ENCODE data around the gene CDCA7L.

CDCA7L gene, protein sequence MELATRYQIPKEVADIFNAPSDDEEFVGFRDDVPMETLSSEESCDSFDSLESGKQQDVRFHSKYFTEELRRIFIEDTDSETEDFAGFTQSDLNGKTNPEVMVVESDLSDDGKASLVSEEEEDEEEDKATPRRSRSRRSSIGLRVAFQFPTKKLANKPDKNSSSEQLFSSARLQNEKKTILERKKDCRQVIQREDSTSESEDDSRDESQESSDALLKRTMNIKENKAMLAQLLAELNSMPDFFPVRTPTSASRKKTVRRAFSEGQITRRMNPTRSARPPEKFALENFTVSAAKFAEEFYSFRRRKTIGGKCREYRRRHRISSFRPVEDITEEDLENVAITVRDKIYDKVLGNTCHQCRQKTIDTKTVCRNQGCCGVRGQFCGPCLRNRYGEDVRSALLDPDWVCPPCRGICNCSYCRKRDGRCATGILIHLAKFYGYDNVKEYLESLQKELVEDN

DNA sequence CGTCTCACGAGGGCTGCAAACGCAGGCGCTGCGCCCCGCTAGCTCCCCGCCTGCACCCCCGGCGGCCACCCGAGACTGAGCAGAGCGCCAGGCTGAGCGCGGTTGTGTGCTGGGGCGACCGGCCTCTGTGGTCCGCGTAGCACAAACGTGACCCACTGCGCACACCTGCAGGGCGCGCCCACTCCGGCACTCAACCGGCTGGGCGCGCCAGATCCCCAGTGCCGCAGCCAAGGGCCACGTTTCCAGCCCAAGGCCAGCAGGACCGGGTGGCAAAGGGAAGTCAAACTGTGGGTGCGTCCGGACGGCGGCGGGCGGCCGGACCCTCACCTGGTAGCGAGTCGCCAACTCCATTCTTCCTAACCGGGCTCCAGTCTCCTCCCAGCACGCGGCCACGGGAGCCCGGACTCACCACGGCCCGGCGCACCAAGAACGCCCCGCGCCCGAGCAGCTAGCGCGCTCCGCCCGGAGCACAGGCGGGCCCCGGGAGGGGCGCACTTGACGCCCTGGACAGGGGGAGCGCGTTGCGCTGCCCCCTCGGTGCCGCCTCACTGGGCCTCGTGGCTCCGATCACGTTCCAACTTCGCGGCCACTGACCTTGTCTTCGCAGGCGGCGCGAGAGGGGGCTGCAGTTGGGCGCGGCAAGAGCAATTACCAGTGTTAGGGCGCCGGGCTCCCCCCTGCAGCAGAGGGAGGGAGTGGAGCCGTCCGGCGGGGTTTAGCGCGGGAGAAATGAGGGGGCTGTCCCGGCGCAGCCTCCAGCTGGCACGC lies at the start of gene CDCA7L:
Gene CDCA7L, minus strand, starts transcription at position 446 of the 768 bp plus-strand sequence. Its CDS starts 95 bp downstream, at position 351.
- DNase-seq, result no peak

DNA sequence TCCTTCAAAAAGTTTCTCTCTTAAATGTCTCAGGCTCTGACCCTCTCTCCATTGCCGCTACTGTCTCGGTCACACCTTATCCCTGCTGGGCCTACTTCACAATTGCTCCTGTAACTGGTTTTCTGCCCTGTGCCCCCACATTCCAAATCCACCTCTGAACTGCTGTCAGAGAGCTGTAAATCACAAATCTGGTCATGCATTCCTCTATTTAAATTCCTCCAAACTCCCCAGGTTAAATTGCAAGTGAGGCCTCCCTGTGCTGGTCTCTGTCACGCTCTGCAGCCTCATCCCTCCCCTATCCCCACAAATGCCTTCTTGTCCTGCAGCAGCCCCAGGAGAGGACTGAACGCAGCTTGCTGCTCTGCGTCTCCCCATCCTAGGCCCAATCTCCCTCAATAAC lies 40.4 kb upstream of the CDCA7L start:
- DNase-seq, result no peak

DNA sequence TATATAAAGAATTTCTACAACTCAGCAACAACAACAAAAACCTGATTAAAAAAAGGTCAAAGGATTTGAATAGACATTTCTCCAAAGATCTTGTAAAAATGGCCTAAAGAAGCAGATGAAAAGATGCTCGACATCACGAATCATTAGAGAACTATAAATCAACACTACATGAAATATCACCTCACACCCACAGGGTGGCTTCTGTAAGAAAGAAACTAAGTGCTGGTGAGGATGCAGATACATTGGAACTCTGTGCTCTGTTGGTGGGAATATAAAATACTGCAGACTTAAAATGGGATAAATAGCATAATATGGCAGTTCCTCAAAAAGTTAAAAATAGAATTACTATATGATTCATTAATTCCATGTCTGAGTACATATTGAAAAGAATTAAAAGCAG lies 38.3 kb upstream of the CDCA7L start:
- no peak for DNase-seq

GRCh38 chr7:21983056-21983455 lies 37.4 kb upstream of the CDCA7L start:
- DNase-seq, result no peak

DNA sequence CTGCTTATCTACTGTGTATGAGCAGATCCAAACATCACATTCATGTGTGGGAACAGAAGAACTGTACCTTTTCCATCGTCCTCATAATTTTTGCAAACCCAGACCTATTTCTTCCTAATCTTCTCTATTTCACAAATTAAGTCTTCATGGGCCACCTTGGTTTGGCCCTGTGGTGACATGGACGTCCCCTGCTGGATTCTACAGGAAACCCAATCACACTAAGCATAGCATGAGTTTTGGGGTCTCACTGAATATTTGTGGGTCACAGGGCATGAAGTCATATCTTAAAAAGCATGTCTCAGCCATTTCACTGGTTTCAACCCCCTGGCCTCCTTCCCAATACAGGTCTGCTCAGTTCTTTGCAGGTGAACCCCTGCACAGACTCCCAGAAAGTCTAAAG lies 35.8 kb upstream of the CDCA7L start:
- DNase-seq, result no peak

- no peak for DNase-seq
Observed at GRCh38 chr7:21980926-21981500, 35.3 kb upstream of the CDCA7L start.

DNA sequence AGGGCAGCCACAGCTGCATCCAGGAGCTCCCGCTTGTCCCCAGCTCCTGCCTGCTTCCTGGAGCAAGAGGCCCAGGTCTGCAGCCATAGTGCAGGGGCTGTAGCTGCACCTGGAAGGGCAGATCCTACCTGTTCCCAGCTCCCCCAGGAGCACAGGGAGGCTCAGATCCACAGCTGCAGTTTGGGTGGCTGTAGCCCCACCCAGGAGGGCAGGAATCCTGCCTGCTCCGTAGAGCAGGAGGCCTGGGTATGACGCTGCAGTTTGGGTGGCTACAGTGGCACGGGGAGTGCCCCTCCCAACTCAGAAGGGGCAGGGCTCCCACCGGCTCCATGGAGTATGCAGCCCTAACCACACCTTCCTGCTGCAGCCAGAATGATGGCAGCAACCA lies 26.7 kb upstream of the CDCA7L start:
- DNase-seq, result no peak

DNA sequence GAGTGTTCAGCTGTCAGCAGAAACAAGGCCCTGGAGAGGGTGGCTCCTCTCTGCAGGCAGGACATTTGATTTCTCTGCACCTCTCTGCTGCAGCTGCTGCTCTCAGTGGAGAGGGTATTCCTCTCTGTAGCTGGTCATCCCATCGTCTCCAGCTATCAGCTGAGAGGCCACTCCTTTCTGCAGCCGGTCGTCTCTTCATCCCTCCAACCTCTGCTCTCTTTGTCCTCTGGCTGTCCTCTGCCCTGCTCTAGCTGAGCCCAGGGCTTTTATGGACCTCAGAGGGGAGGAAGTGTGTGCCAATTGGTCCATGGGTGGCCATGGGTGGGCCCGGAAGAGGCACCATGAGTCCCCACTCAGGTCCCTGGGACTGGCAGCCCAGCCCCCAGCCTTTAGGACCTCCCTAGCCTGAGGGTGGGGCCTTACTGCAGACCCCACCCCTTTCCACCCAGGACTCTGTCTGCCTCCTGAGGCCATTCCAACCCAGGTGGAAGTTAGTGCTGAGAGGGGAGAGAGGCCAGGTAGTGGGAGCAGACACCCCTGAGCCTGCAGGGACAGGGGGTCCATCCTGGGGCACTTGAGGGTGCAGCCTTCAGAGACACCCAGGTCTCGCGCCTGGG lies 26.2 kb upstream of the CDCA7L start:
- no peak for DNase-seq

DNA sequence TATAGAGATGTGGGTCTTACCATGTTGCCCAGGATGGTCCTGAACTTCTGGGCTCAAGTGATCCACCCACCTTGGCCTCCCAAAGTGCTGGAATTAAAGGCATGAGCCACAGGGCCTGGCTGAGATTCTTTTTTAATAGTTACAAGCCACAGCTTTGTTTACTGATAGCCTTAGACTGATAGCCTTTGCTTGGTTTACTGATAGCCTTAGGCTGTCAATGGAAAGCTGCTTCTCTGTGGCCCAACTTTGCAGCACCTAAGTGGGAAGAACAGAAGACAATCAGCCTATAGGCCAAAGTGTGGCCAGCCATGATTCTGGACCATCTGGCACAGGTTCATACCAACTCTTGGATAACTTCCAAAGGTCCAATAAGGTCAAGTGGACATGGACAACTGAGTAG lies 24.1 kb upstream of the CDCA7L start:
- DNase-seq, result no peak

DNA sequence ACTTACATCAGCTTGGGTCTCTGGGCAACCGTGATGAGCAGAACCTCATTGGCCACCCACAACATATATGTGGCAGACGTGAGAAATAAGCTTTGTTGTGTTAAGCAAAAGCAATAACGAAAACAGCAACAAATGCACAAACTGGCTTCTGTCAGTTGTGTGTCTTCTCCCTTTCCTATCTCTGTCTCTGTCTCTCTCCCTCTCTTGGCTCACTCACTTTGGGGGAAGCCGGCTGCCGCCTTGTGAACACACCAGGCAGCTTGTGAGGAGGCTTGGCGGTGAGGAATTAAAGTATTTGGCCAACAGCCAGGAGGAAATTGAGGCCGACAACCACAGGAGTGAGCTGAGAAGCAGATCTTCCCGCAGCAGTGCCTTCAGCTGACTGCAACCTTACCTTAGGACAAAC lies 21.9 kb upstream of the CDCA7L start:
- peak; percentile 20 for DNase-seq

GRCh38 chr7:21966271-21966670 lies 20.6 kb upstream of the CDCA7L start:
- DNase-seq, result no peak

DNA sequence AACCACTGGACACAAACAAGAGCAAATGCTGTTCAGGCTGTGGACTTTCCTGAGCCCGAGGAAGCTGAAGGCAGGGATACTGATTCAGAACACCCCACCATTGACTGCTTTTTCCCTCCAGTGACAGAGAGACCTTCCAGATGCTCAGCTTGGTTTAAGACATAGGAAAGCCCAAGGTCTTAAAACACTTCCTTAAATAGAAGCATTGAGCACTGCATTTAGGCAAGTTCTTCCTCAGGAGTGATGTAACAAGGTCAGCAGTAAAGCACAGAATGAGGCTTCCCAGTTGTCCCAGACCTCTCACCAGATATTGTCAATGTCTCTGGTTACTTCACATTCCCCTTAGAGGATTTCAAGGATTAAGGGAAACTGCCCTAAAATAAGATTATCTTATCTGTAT lies 19.6 kb upstream of the CDCA7L start:
- DNase-seq, result no peak

DNA sequence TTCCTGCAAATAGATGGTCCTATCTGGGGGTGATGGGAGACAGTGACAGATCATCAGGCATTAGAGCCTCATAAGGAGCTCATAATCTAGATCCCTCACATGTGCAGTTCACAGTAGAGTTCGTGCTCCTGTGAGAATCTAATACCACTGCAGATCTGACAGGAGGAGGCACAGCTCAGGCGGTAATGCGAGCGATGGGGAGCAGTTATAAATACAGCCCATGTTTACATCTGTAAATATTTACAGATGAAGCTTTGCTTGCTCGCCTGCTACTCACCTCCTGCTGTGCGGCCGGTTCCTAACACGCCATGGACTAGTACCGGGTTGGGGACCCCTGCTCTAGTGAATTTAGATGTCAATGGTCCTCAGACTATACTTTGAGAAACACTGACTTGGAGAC lies 17.0 kb upstream of the CDCA7L start:
- no peak for DNase-seq

DNA sequence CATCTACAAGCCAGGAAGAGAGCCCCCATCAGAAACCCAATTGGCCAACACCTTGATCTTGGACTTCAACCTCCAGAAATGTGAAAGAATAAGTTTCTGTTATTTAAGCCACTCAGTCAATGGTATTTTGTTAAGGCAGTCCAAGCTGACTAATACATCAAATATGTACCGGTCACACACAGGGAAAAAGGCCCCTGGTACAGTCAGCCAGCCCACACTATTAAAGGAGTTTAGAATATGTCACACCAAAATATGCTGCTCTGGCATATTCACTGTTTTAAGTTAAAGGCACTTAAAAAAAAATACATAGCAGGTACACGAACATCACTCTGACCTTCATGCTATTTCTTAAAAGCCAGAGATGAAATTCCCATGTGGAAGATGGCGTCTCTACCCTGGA lies 15.2 kb upstream of the CDCA7L start:
- no peak for DNase-seq

GRCh38 chr7:21959387-21959776 lies 13.7 kb upstream of the CDCA7L start:
- no peak for DNase-seq

- DNase-seq, result no peak
Observed at GRCh38 chr7:21953781-21954180, 8.1 kb upstream of the CDCA7L start.

DNA sequence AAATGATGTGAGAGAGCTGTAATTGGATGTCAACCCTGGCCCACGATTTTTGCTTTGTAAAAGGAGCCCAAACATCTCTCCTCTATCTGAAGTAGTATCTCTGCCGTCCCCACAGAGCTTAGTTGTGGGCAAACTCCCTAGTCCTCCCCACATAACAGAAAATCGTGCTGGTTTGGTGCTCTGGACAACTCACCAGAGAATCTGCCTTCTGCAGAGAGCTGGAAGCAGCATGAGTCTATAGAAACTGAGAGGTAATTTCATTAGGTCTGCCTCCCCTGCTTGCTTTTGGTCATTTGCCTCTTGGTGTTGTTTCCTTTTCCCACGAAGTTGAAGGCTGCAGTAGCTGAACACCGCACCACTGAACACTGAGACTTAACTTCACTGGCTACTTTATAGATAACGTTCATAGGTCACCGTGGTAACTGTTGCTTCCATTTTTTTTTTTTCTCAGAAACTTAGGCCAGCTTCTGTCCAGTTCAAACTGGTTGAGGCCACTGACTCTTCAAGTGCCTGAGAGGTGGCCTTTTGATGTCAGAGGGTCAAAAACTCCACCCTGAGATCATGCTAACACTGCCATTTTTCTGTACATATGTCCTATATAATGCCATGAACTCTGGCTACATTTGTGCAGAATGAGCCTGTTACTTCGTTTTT lies 3.3 kb upstream of the CDCA7L start:
- DNase-seq, result no peak

DNA sequence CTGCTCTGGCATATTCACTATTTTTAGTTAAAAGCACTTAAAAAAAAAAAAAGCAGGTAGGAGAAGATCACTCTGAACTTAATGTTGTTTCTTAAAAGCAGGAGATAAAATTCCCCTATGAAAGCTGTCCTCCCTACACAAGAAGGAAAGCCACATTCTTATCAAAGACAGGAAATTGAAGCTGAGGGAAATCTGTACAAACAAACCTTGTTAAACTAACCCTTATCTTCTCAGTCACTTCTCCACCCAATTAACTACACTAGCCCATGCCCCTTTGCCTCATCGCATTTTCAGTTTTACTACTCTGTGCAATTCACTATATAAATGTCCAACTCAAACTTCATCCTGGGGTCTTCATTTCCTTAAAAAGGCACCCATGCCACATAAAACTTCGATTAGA lies 2.7 kb upstream of the CDCA7L start:
- DNase-seq, result no peak

- no peak for DNase-seq
Observed at GRCh38 chr7:21947946-21948345, 2.2 kb upstream of the CDCA7L start.

GRCh38 chr7:21947056-21947455 lies 1.4 kb upstream of the CDCA7L start:
- DNase-seq, result no peak

DNA sequence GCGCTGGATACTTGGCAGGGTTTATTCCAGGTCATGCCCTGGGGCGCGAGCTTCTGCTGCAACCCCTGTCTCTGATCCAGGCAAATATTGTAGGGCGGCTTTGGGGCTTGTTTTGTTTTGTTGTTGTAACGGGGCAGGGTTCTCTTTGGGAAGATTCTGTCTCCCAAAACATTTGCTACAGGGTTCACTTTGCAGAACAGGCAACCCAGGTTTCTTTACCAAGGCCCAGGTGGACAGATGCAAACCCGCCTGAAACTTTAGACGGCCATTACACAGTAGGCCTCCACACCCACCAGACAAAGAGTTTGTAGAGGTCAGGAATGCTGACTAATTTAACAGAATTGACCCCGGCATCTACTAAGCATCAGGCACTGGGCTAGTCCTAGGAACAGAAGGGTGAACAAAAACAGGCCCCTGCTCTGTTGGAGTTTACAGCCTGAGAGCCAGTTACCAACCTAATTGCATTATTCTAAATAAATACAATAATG lies 567 bp upstream of the CDCA7L start:
- no peak for DNase-seq

DNA sequence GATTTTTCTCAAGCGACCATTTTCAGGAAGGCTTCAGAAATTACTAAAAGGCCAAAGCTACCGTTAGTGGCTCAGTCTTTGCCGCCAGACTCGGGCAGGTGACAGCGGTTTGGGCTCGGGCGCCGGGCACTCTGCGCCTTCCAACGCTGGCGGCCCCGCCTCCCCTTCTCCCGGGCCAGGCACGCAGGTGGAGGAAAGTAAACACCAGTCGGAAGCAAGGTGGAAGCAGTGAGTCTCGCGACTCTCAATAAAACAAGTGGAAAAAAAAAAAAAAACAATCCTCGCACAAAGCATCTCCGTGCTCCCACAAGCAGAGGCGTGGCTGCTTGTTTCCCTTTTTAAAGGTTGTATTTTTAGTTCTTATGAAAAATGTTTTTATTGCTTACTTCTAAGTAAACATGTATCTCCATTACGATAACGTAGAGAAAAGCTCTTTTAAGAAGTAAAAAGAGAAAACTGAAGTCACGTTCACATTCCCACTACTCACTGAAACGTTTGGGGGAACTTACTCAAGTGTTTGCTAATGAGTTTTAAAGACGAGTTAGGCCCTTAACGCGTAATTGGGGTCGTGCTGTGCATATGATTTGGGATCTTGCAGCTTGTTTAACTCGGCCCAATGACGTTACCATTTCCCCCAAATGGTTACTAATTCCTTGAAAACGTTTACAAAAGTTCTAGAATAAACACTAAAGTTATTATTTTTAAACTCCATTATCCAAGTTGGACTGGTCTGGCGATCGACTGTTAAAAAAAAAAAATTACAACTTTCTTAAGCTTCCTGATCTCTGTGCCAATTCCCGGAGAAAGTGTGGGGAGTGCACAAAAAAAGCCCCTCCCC lies 864 bp downstream of the CDCA7L start:
- DNase-seq, result peak; percentile 16

All from CD4-positive, alpha-beta T cell treated with Interleukin-4 for 4 hours (primary cell).